22Rv1 (cell line): ENCODE results near the gene SAMD3.

Experiments used
- CTCF ChIP-seq: fragments of 450-650 bp; IDR thresholded peaks from 2 replicates; pipeline ENCODE4 v1.5.1; 2017; ENCODE audit warnings: mild to moderate bottlenecking
- ZFX ChIP-seq: fragments of 450-650 bp; IDR thresholded peaks from 2 replicates; pipeline ENCODE4 v1.6.1; 2017; ENCODE audit warnings: antibody characterized with exemption, borderline replicate concordance

- TF ChIP-seq CTCF (no peak), ZFX (no peak)
Observed at GRCh38 chr6:130212215-130212874, 10.4 kb downstream of the SAMD3 start.
